Naive thymus-derived CD4-positive, alpha-beta T cell (primary cell): ENCODE results near the gene EEA1. TPM values are rescaled to one million over a fixed set of nuclear protein-coding genes. Genes with fewer than 3 reads are reported as not detected.
A peak's percentile ranks its signal among the peaks of the same experiment; 100 is the strongest.

Source experiments
- ATAC-seq: fragments of 150-1000 bp; cut with Tn5 transposase; 2 replicates; pipeline ENCODE4 v1.10.0; 2021; ENCODE audit warnings: mild to moderate bottlenecking, moderate library complexity
- CTCF ChIA-PET: fragments of 350-600 bp; sonication (Branson Sonifier 250); formaldehyde crosslinking; loops from one replicate; lab custom pipeline; 2021; ENCODE audit warnings: antibody characterized with exemption; lab: Charles Lee
- POLR2A ChIA-PET: fragments of 350-600 bp; sonication (Branson Sonifier 250); formaldehyde crosslinking; loops from one replicate; lab custom pipeline; 2021; ENCODE audit warnings: antibody characterized with exemption, inconsistent platforms; lab: Charles Lee
- DNase-seq, 9 donors: peaks; one replicate each; pipeline versions ENCODE4 v3.0.0 to v3.0.0-alpha.2; 2020 to 2022; ENCODE audit warnings: mixed read lengths in 1 of 9
- H3K27ac ChIP-seq: one replicate; pipeline ENCODE4 v1.7.0; 2013; ENCODE audit warnings: mild to moderate bottlenecking, low read depth, low read length, moderate library complexity
- H3K27me3 ChIP-seq, 2 donors: one replicate each; pipeline ENCODE4 v1.7.0; 2013; ENCODE audit warnings: low read length in 2 of 2, mild to moderate bottlenecking in 2 of 2, moderate library complexity in 2 of 2; ENCODE audit not compliant: control insufficient read depth in 2 of 2, insufficient read depth in 2 of 2
- H3K36me3 ChIP-seq, 3 experiments: 1 replicate in 2 of 3; 2 replicates in 1 of 3; pipeline ENCODE4 v1.7.0; 2013; ENCODE audit warnings: low read length in 3 of 3, mild to moderate bottlenecking in 3 of 3, moderate library complexity in 1 of 3; ENCODE audit not compliant: insufficient read depth in 3 of 3, control insufficient read depth in 2 of 3
- H3K4me1 ChIP-seq, 2 donors: one replicate each; pipeline ENCODE4 v1.7.0; 2013; ENCODE audit warnings: low read length in 2 of 2, mild to moderate bottlenecking in 2 of 2, moderate library complexity in 1 of 2; ENCODE audit not compliant: control insufficient read depth in 2 of 2, insufficient read depth in 2 of 2
- H3K4me3 ChIP-seq: 2 replicates; pipeline ENCODE4 v1.7.0; 2013; ENCODE audit warnings: mild to moderate bottlenecking, low read length
- H3K9me3 ChIP-seq, 3 experiments: 1 replicate in 2 of 3; 2 replicates in 1 of 3; pipeline ENCODE4 v1.7.0; 2013; ENCODE audit warnings: low read length in 3 of 3; ENCODE audit not compliant: control insufficient read depth in 2 of 3
- H3K27ac Mint-ChIP-seq, 9 donors: one replicate each; pipeline ENCODE4 v1.8.0; 2020 to 2022; ENCODE audit warnings: mixed read lengths in 9 of 9, mild to moderate bottlenecking in 8 of 9, moderate library complexity in 5 of 9, inconsistent platforms in 2 of 9
- H3K27me3 Mint-ChIP-seq, 5 donors: one replicate each; pipeline ENCODE4 v1.8.0; 2021 to 2022; ENCODE audit warnings: mixed read lengths in 5 of 5, mild to moderate bottlenecking in 1 of 5
- H3K36me3 Mint-ChIP-seq, 5 donors: one replicate each; pipeline ENCODE4 v1.8.0; 2020 to 2022; ENCODE audit warnings: mixed read lengths in 5 of 5, mild to moderate bottlenecking in 3 of 5, inconsistent platforms in 1 of 5
- H3K4me1 Mint-ChIP-seq, 7 donors: one replicate each; pipeline ENCODE4 v1.8.0; 2020 to 2022; ENCODE audit warnings: mixed read lengths in 7 of 7, mild to moderate bottlenecking in 3 of 7, inconsistent platforms in 1 of 7
- H3K4me3 Mint-ChIP-seq, 10 donors: one replicate each; pipeline ENCODE4 v1.8.0; 2020 to 2022; ENCODE audit warnings: mild to moderate bottlenecking in 10 of 10, mixed read lengths in 10 of 10, moderate library complexity in 6 of 10, inconsistent platforms in 2 of 10
- H3K9me3 Mint-ChIP-seq, 11 donors: one replicate each; pipeline ENCODE4 v1.8.0; 2020 to 2022; ENCODE audit warnings: mixed read lengths in 11 of 11, mild to moderate bottlenecking in 4 of 11, inconsistent platforms in 1 of 11, moderate library complexity in 1 of 11
- intact Hi-C, 2 donors: fragments of 100-400 bp; cut with micrococcal nuclease; formaldehyde crosslinking; loops; one replicate each; pipeline ENCODE4 v1.15.1; 2023
- polyA plus RNA-seq, 2 donors: library from polyadenylated mRNA; unstranded; fragments of 300-500 nt; fragmentation: Illumina TruSeq; gene quantifications; one replicate each; pipeline ENCODE4 v1.2.3, GENCODE V29; 2021
- total RNA-seq, 6 experiments: library from RNA in 5 of 6; stranded (reverse) in 5 of 6; gene quantifications; 1 replicate in 5 of 6; 2 replicates in 1 of 6; pipeline ENCODE4 v1.2.3 and lab custom pipeline; 2021 to 2026

Gene EEA1
- total and polyA plus RNA-seq, 7 experiments from 2014 or later = 20.9 to 28.3 (median 22.2) TPM

DNA sequence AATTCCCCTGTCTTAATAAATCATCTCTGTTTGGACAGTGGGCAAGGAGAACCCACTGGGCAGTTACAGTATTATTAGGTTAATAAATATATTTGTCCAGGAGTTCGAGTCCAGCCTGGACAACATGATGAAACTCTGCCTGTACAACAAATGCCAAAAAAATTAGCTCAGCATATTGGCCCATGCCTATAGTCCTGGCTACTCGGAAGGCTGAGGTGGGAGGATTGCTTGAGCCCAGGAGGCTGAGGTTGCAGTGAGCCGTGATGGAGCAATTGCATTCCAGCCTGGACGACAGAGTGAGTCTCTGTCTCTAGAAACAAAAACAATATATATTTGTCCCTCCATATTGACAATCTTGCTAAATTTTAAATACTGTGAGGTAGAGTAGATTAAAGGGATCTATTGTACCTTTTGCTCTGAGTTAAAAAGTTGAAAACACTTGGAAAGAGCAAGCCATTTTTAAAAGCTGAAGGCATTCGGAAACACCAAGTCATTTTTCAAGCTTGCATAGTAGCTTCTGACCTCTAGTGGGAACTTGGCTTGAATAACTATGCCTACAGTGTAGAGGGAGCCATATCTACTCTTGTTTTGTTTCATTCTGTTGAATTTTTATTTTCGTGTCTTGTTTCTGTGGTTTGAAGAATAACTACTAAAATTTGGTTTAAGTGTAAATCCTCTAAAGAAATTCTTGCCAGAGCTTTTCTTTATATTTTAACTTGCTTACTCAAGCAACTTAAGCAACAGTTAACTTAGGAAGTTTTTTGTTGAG, 14.6 kb upstream of the EEA1 start:
- POLR2A ChIA-PET = interaction anchor here (1.1 kb wide), 1 partner anchor 14 kb away, joined by 3 read pairs; the partner anchor contains the start of gene EEA1

DNA sequence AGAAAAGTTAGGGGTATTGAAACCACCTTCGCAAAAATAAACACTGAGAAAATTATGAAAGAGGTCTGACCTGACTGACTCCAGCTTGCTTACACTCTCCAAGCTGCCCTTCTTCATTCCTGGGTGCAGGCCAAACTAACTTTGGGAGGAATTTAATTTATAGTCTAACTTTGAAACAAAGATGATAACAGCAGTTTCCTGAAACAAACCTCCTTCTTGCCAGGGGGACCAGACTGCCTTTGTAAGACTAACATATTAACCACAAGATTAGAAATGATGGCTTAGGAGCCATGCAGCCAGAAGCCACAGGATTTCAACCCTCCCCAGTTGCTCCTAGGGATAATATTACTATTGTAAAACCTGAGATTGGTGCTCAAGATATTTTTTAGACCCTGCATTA, 13.8 kb upstream of the EEA1 start:
- DNase-seq = no peak
- Mint-ChIP-seq H3K27me3 (peaks cover 0 to 3% (median 0%) of the 10 kb centered on the region in 5 donors), H3K4me1 (peaks cover 0 to 7% (median 3%) of the 10 kb centered on the region in 7 donors), H3K9me3 (peaks cover 0 to 5% (median 0%) of the 10 kb centered on the region in 11 donors), H3K4me3 (no peak overlapping the region), H3K36me3 (peaks cover 0 to 6% (median 4%) of the 10 kb centered on the region in 5 donors), H3K27ac (no peak overlapping the region)
- H3K4me1 ChIP-seq = no peaks in the 10 kb centered on the region
- ChIA-PET POLR2A (no interaction called here), CTCF (no interaction called here)
- intact Hi-C loops = no loop called here
- no peaks in the 10 kb centered on the region for H3K27me3 ChIP-seq
- no peaks in the 10 kb centered on the region for H3K9me3 ChIP-seq
- no peaks in the 10 kb centered on the region for H3K36me3 ChIP-seq
- no peak overlapping the region for H3K4me3 ChIP-seq
- ATAC-seq = no peak
- no peak overlapping the region for H3K27ac ChIP-seq

More for the DNA sequence above, 14.6 kb upstream of the EEA1 start:
- Mint-ChIP-seq H3K9me3 (peaks cover 0 to 5% (median 0%) of the 10 kb centered on the region in 11 donors), H3K36me3 (peaks cover 0 to 9% (median 4%) of the 10 kb centered on the region in 5 donors), H3K27me3 (peaks cover 0 to 3% (median 0%) of the 10 kb centered on the region in 5 donors), H3K4me1 (peaks cover 0 to 7% (median 3%) of the 10 kb centered on the region in 7 donors), H3K4me3 (no peak overlapping the region), H3K27ac (no peak overlapping the region)
- DNase-seq = no peak
- no peak overlapping the region for H3K4me3 ChIP-seq
- H3K9me3 ChIP-seq = no peaks in the 10 kb centered on the region
- CTCF ChIA-PET = interaction anchor here (0.6 kb wide), 1 partner anchor 159 kb away, joined by 4 read pairs; no protein-coding TSS in a partner anchor
- no peaks in the 10 kb centered on the region for H3K4me1 ChIP-seq
- no peak overlapping the region for H3K27ac ChIP-seq
- intact Hi-C loops = no loop called here
- H3K36me3 ChIP-seq = no peaks in the 10 kb centered on the region
- no peaks in the 10 kb centered on the region for H3K27me3 ChIP-seq
- ATAC-seq = no peak

DNA sequence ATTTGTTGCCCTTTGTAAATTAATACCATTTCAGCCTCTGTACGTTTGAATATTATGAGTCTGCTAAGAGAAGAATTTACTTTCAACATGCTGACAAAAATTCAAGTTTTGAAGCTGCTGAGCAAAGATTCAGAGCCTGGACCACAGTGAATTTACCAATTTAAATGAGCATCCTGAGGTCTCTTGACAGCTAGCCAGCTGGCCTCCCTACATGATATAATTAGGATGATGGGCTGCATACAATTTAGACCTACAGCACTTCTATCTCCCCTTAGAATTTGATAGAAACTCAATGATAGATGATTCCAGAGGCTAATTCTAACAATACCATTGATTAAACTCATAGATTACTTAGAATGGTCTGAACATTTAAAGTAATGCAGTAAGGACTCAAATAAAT, 10.0 kb upstream of the EEA1 start:
- peaks cover 0 to 4% (median 3%) of the 10 kb centered on the region in 5 donors for H3K36me3 Mint-ChIP-seq

DNA sequence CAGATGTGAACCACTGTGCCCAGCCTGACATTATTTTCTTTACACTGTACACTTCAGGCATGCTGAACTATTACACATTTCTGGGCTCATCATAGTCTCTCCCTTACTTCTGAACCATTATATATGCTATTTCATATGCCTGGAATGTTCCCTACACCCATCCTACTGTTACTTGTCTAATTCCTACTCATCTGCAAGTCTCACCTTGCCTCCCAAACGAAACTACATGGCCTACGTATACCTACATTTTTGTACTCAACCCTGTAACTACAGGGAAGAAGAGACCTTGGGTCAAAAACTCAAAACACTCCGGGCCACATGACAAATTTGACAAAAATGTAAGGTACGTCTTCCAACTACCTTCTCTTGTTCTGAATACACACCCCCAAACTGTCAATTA, 9.5 kb upstream of the EEA1 start:
- no peaks in the 10 kb centered on the region for H3K27me3 Mint-ChIP-seq
- no peak overlapping the region for H3K4me3 Mint-ChIP-seq
- no peaks in the 10 kb centered on the region for H3K27me3 ChIP-seq
- DNase-seq (no peak), ATAC-seq (no peak)
- H3K27ac Mint-ChIP-seq = no peak overlapping the region
- H3K9me3 ChIP-seq = no peaks in the 10 kb centered on the region
- intact Hi-C loops = no loop called here
- H3K4me1 ChIP-seq = no peaks in the 10 kb centered on the region
- H3K4me3 ChIP-seq = no peak overlapping the region
- H3K36me3 Mint-ChIP-seq = peaks cover 0 to 4% (median 3%) of the 10 kb centered on the region in 5 donors
- H3K36me3 ChIP-seq = no peaks in the 10 kb centered on the region
- peaks cover 0 to 5% (median 0%) of the 10 kb centered on the region in 11 donors for H3K9me3 Mint-ChIP-seq
- ChIA-PET POLR2A (interaction anchor here (0.9 to 1.0 kb wide), 2 partner anchors 9 to 10 kb away, joined by 3 to 4 read pairs; partner anchors contain the start of gene EEA1), CTCF (no interaction called here)
- peaks cover 0 to 7% (median 3%) of the 10 kb centered on the region in 7 donors for H3K4me1 Mint-ChIP-seq
- no peak overlapping the region for H3K27ac ChIP-seq

More for the DNA sequence above, 10.0 kb upstream of the EEA1 start:
- Histone ChIP-seq H3K36me3 (no peaks in the 10 kb centered on the region), H3K9me3 (no peaks in the 10 kb centered on the region), H3K4me3 (no peak overlapping the region), H3K27me3 (no peaks in the 10 kb centered on the region), H3K4me1 (no peaks in the 10 kb centered on the region), H3K27ac (no peak overlapping the region)
- Mint-ChIP-seq H3K4me3 (no peak overlapping the region), H3K4me1 (peaks cover 0 to 7% (median 3%) of the 10 kb centered on the region in 7 donors), H3K27ac (no peak overlapping the region), H3K9me3 (peaks cover 0 to 5% (median 0%) of the 10 kb centered on the region in 11 donors), H3K27me3 (no peaks in the 10 kb centered on the region)
- ATAC-seq (no peak), DNase-seq (no peak)
- CTCF ChIA-PET = no interaction called here
- POLR2A ChIA-PET = no interaction called here
- intact Hi-C loops = no loop called here

DNA sequence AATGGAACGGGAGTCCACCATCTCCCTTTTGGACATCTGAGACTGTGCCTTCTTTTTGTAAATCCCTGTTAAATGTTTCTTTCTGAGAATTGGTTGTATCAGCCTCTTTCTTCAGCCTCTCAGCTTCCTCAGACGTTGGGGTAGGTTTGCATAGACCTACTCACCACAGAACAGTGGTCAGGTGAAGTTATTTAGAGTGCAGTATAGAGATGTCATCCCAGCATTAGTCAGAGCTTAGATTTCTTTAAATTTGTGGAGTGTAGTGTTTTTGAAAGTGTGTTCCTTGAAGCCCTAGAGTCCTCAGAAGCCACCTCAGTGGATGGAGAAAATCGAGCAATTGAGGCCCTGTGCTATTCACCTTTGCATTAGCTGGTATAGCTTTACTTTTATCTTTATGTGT, 8.9 kb upstream of the EEA1 start:
- no peak overlapping the region for H3K27ac Mint-ChIP-seq
- ATAC-seq = no peak
- no peaks in the 10 kb centered on the region for H3K4me1 ChIP-seq
- H3K9me3 Mint-ChIP-seq = peaks cover 0 to 5% (median 0%) of the 10 kb centered on the region in 11 donors
- H3K4me1 Mint-ChIP-seq = peaks cover 0 to 3% (median 0%) of the 10 kb centered on the region in 7 donors
- CTCF ChIA-PET = no interaction called here
- no peak overlapping the region for H3K4me3 Mint-ChIP-seq
- no peak overlapping the region for H3K4me3 ChIP-seq
- no peaks in the 10 kb centered on the region for H3K27me3 Mint-ChIP-seq
- H3K36me3 ChIP-seq = no peaks in the 10 kb centered on the region
- intact Hi-C loops = no loop called here
- H3K27me3 ChIP-seq = no peaks in the 10 kb centered on the region
- H3K27ac ChIP-seq = no peak overlapping the region
- no peaks in the 10 kb centered on the region for H3K9me3 ChIP-seq
- POLR2A ChIA-PET = interaction anchor here (0.9 to 1.0 kb wide), 2 partner anchors 8 to 10 kb away, joined by 3 to 4 read pairs; partner anchors contain the start of gene EEA1
- no peak for DNase-seq
- peaks cover 0 to 4% (median 3%) of the 10 kb centered on the region in 5 donors for H3K36me3 Mint-ChIP-seq

DNA sequence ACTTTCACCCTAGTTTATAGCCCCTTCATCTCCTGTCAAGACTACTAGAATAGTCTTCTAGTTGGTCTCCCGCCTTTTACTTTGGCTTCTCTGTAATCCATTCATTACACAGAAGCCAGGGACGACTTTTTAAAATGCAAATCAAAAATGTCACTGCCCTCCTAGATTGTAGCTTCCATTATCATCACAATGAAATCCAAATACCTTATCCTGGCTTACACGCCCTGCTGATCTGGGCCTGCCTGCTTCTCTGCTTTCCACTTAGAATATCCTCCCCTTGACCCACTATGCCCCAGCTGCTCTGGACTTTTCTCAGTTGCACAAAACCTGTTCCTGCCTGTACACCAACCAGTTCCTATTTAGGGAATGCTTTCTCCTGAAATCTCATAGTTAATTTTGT, 4.5 kb upstream of the EEA1 start:
- no peak overlapping the region for H3K27ac ChIP-seq
- POLR2A ChIA-PET = no interaction called here
- CTCF ChIA-PET = no interaction called here
- intact Hi-C loops = no loop called here
- H3K36me3 ChIP-seq = no peaks in the 10 kb centered on the region
- no peaks in the 10 kb centered on the region for H3K9me3 ChIP-seq
- H3K4me3 Mint-ChIP-seq = no peak overlapping the region
- H3K27me3 ChIP-seq = no peaks in the 10 kb centered on the region
- no peaks in the 10 kb centered on the region for H3K36me3 Mint-ChIP-seq
- H3K4me1 ChIP-seq = no peaks in the 10 kb centered on the region
- peak overlapping the region in 2 of 9 donors; percentile 14 to 38 for H3K27ac Mint-ChIP-seq
- DNase-seq = no peak
- peaks cover 0 to 4% (median 0%) of the 10 kb centered on the region in 5 donors for H3K27me3 Mint-ChIP-seq
- H3K4me3 ChIP-seq = no peak overlapping the region
- peaks cover 0 to 17% (median 7%) of the 10 kb centered on the region in 7 donors for H3K4me1 Mint-ChIP-seq
- peaks cover 0 to 1% (median 0%) of the 10 kb centered on the region in 11 donors for H3K9me3 Mint-ChIP-seq
- ATAC-seq = no peak
